Astrocyte of the cerebellum (primary cell): Measurements from ENCODE around the gene SHQ1.

Experiments used
- DNase-seq: peaks from one replicate; pipeline ENCODE4 v3.0.0-alpha.2; 2011; ENCODE audit warnings: low read depth
- H3K4me3 ChIP-seq: 2 replicates; pipeline ENCODE4 v1.5.1; 2011; ENCODE audit warnings: mild to moderate bottlenecking, low read depth, low read length, moderate library complexity
- CTCF ChIP-seq: IDR thresholded peaks from 2 replicates; pipeline ENCODE4 v1.5.1; 2012; ENCODE audit warnings: low read length, low read depth, moderate library complexity, mild to moderate bottlenecking; ENCODE audit errors: missing control alignments
- in situ Hi-C: cut with HindIII; loops from 2 replicates; pipeline ENCODE4 v1.10.0; 2017; ENCODE audit warnings: low sequenced_read_pairs

The SHQ1 gene

GRCh38 chr3:72810659-72811434, 37.4 kb downstream of the SHQ1 start:
- TF ChIP-seq CTCF: no peak
- H3K4me3 ChIP-seq: no peak overlapping the region
- in situ Hi-C loops: no loop called here
- DNase-seq: no peak

- in situ Hi-C loops: no loop called here
- no peak for DNase-seq
- no peak overlapping the region for H3K4me3 ChIP-seq
- TF ChIP-seq CTCF: no peak
These were observed 38.2 kb downstream of the SHQ1 start for GRCh38 chr3:72810063-72810462.

- no peak overlapping the region for H3K4me3 ChIP-seq
- TF ChIP-seq CTCF: no peak
- in situ Hi-C loops: no loop called here
- no peak for DNase-seq
These were observed 43.9 kb downstream of the SHQ1 start for GRCh38 chr3:72804361-72804760.

- DNase-seq: no peak
- no peak for TF ChIP-seq CTCF
- in situ Hi-C loops: no loop called here
- H3K4me3 ChIP-seq: no peak overlapping the region
These were observed 44.7 kb downstream of the SHQ1 start for GRCh38 chr3:72803573-72803972.

GRCh38 chr3:72802001-72802400, 46.2 kb downstream of the SHQ1 start:
- H3K4me3 ChIP-seq: no peak overlapping the region
- TF ChIP-seq CTCF: no peak
- in situ Hi-C loops: no loop called here
- DNase-seq: no peak

- no peak for TF ChIP-seq CTCF
- no peak for DNase-seq
- in situ Hi-C loops: no loop called here
- H3K4me3 ChIP-seq: no peak overlapping the region
These were observed 47.4 kb downstream of the SHQ1 start for GRCh38 chr3:72800869-72801268.
